GM06990 (cell line): ENCODE results near the gene NPAS2.

Experiments
- DNase-seq: peaks from one replicate; pipeline ENCODE4 v3.0.0-alpha.2; 2011; ENCODE audit not compliant: insufficient read length; ENCODE audit errors: extremely low read depth
- H3K27me3 ChIP-seq: replicated peaks from 2 replicates; pipeline ENCODE4 v1.6.0; 2011; ENCODE audit warnings: low read length; ENCODE audit not compliant: control insufficient read depth, insufficient read depth
- H3K36me3 ChIP-seq: 2 replicates; pipeline ENCODE4 v1.5.1; 2011; ENCODE audit warnings: low read length; ENCODE audit not compliant: control insufficient read depth, insufficient read depth
- H3K4me3 ChIP-seq: replicated peaks from 2 replicates; pipeline ENCODE4 v1.5.1; 2011; ENCODE audit warnings: low read depth, mild to moderate bottlenecking, control low read depth, low read length
- CTCF ChIP-seq: IDR thresholded peaks from 2 replicates; pipeline ENCODE4 v1.5.1; 2011; ENCODE audit warnings: low read length, control low read depth, mild to moderate bottlenecking, inconsistent platforms; ENCODE audit not compliant: insufficient read depth, poor library complexity, severe bottlenecking

The NPAS2 gene

GRCh38 chr2:100862081-100862480, 42.1 kb downstream of the NPAS2 start:
- Histone ChIP-seq H3K4me3 (no peak overlapping the region), H3K36me3 (no peaks in the 10 kb centered on the region), H3K27me3 (no peaks in the 10 kb centered on the region; the same call in 1 of the 2 replicates)
- no peak for DNase-seq
- TF ChIP-seq CTCF: no peak

- Histone ChIP-seq H3K36me3 (no peaks in the 10 kb centered on the region), H3K27me3 (no peaks in the 10 kb centered on the region; the same call in 1 of the 2 replicates), H3K4me3 (no peak overlapping the region)
- DNase-seq: no peak
- no peak for TF ChIP-seq CTCF
These were observed 46.0 kb downstream of the NPAS2 start for GRCh38 chr2:100865816-100866460.

- no peak for TF ChIP-seq CTCF
- no peak overlapping the region for H3K4me3 ChIP-seq
- no peak for DNase-seq
- no peaks in the 10 kb centered on the region for H3K36me3 ChIP-seq
- H3K27me3 ChIP-seq: no peaks in the 10 kb centered on the region
These were observed 48.1 kb downstream of the NPAS2 start for GRCh38 chr2:100868083-100868482.

GRCh38 chr2:100869120-100869519, 49.2 kb downstream of the NPAS2 start:
- no peak for TF ChIP-seq CTCF
- H3K36me3 ChIP-seq: no peaks in the 10 kb centered on the region
- H3K27me3 ChIP-seq: no peaks in the 10 kb centered on the region
- DNase-seq: no peak
- H3K4me3 ChIP-seq: no peak overlapping the region

GRCh38 chr2:100870652-100871531, 51.0 kb downstream of the NPAS2 start:
- H3K4me3 ChIP-seq: no peak overlapping the region

More at GRCh38 chr2:100870652-100871531, 51.0 kb downstream of the NPAS2 start:
- Histone ChIP-seq H3K27me3 (no peaks in the 10 kb centered on the region), H3K36me3 (no peaks in the 10 kb centered on the region)
- DNase-seq: no peak
- peak; percentile 27 for TF ChIP-seq CTCF
